Erythroblast (primary cell): ENCODE measurements around the gene TSR3.

ENCODE experiments used
- DNase-seq, 2 experiments: peaks; one replicate each; lab custom pipeline; 2025; lab: John Stamatoyannopoulos, UW
- GATA1 ChIP-seq: IDR thresholded peaks from 2 replicates; pipeline ENCODE4 v1.6.1; 2011; ENCODE audit warnings: low read depth, mild to moderate bottlenecking, control low read depth, low read length, moderate library complexity
- POLR2A ChIP-seq: IDR thresholded peaks from 2 replicates; pipeline ENCODE4 v1.6.1; 2011; ENCODE audit warnings: mild to moderate bottlenecking, low read length

The TSR3 gene

DNA sequence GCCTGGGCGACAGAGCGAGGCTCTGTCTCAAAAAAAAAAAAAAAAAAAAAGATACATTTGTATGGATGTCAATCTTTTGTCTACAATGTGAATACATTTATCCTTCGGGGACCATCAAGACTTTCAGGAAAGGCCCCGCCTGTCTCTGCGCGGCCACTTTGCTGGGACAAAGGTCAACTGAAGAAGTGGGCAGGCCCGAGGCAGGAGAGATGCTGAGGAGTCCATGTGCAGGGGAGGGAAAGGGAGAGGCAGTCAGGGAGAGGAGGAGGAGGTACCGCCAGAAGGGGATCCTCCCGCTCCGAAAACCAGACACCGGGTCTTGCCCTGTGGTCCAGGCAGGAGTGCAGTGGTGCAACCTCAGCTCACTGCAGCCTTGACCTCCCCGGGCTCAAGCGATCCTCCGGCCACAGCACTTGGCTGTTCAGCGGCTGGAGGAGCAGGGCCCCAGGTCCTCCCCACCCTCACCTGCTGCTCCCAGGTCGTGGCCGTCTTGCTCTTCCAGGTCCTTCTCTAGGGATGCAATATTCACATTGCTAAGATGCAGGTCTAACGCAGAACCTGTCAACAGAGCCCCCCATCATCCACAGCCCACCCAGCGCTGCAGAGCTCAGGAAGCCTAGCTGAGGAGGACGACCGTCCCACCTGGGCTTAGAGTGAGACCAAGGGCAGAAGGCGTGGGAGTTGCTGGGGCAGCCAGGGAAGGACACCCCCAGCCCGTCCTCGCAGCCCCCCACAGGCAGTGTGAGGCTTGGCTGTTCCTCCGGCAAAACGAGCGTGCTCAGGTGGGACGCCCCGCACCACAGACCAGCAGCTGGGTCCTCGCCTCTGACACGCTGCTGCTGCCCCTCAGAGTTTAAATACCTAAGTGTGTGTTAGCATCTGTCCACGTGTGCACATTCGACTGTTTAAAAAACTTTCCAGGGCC is 19.6 kb upstream of the TSR3 start:
- DNase-seq: no peak
- TF ChIP-seq POLR2A (no peak), GATA1 (no peak)

DNA sequence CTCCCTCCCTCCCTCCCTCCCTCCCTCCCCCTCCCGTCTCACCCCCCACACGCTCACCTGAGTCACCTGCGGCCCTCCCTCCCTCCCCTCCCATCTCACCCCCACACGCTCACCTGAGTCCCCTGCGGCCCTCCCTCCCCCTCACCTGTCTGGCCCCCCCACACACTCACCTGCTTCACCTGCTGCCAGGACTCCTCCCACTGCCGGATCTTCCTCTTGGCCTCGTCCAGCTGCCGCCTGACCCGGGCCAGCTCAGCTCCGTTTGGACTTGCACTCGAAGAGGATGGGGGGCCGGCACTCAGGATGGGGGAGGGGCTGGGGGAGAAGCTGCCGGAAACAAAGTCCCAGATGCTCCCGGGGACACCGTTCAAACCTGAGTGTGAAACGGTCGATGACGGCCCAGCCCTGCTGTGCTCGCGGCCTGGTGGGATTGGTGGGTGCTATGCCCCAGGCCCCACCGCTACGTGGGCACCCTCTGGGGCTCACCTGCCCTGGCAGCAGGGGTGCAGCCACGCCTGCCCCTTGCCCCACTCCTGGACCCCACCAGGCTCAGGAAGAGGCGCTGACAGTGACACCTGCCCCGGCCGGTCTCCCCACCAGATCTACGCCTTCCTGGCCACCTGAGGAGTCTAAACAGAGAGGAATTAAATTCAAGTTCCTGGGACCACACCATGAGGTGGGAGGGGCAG is 16.0 kb upstream of the TSR3 start:
- DNase-seq: no peak
- TF ChIP-seq GATA1 (no peak), POLR2A (no peak)

DNA sequence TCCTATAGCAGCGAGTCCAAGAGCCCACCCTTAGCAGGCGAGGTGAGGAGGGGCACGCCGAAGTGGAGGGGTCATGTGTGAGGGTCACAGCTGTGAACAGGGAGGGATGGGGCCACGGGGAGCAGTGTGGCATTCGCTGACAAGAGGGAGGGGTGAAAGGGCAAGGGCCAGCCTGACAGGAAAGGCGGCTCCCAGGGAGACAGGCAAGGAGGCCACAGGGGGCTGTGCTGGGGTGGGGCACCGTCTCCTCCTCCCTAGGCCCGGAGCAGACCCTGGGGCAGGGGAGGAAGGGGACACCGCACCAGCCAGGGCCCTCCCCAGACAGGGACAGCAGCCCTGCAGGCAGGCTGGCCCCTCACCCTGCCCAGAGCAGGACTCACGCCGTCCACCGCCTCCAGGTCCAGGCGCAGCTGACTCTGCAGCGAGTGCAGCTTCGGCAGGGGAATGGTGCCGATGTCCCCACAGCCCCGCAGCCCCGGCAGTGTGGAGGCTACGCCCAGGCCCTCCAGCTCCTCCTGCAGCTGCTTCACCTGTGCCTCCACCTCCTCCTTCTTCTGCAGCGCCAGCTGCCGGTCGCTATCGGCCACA is 15.1 kb upstream of the TSR3 start:
- DNase-seq: no peak
- TF ChIP-seq POLR2A (no peak), GATA1 (no peak)

DNA sequence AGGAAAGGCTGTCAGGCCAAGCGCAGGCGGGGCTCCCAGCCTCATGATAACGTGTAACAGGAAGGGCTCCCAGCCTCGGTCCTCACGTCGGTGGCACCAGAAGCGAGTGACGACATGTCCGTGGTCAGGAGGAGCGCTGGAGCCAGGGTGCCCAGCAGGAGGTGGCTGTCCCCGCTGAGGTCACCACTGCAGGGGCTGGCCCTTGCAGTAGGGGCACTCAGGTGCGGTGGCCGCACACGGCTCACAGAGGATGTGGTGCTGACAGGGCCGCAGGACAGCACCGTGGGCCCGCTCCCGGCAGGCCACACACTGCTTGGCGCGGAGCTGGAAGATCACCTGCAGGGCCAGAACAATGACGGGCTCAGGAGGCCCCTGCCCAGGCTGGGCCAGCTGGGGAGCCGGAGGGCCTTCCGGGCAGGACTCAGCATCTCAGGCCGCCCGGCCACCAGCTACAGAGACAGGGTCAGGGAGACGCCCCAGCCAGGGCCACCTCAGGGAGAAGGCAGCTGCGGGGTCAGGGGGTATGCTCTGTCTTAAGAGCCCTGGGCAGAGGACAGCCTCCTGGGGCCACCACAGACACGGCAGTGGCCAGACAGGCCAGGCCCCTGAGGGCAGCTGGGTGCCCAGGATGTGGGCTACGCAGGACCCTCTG is 14.5 kb upstream of the TSR3 start:
- DNase-seq: no peak
- TF ChIP-seq GATA1: no peak
- TF ChIP-seq POLR2A: no peak

DNA sequence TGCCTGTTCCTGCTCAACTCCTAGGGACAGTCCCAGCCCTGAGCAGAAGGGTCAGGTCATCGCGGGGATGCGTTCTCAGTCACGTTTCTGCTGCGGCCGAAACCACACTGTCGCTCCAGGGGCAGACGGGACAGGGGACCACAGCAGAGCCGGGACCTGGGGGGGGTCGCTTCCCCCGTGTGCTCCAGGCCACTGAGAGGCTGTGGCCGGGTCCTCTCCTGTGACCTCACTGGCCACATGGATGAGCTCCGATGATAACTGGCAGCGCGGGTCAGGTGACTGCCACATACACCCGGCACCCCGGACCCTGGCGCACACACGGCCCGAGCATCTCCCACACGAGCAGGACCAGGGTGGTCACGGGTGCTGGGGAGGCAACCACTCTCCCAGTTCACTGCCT is 12.8 kb upstream of the TSR3 start:
- no peak for DNase-seq
- TF ChIP-seq POLR2A (no peak), GATA1 (no peak)

DNA sequence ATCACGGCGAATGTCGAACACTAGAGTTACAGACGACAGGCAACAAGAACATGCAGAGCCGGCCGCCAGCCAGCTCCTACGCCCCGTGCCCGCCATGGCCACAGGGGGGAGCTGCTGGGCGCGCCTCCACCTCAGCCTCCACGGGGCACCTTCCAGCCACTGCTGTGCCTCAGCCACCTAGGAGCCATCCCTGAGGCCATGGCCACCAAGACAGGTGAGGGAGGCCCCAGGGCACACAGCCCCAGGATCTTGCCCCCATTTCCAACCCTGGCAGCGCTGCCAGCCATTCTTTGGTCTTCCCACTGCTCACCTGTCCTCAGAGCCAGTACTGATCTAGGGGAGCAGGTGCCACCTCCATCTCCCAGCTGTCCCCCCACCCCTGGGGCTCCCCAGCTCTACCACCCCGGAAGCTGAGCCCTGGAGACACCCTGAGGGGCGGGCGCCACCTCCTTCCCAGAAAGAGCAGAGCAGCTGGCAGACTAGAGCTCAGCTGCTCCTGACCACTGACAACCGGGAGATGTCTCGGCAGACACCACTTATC is 11.9 kb upstream of the TSR3 start:
- TF ChIP-seq POLR2A (no peak), GATA1 (no peak)
- DNase-seq: peak; percentile 72 to 85

DNA sequence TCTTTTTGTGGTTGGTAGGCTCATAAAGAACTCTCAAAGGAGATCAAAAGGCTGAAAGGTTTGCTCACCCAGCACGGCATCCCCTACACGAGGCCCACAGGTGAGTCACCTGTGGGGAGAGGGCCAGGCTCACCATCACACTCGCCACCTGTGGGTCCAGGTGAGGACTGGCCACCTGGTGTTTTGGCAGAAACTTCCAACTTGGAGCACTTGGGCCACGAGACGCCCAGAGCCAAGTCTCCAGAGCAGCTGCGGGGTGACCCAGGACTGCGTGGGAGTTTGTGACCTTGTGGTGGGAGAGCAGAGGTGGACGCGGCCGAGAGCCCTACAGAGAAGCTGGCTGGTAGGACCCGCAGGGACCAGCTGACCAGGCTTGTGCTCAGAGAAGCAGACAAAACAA is 11.1 kb upstream of the TSR3 start:
- no peak for DNase-seq
- TF ChIP-seq POLR2A: no peak
- TF ChIP-seq GATA1: no peak

DNA sequence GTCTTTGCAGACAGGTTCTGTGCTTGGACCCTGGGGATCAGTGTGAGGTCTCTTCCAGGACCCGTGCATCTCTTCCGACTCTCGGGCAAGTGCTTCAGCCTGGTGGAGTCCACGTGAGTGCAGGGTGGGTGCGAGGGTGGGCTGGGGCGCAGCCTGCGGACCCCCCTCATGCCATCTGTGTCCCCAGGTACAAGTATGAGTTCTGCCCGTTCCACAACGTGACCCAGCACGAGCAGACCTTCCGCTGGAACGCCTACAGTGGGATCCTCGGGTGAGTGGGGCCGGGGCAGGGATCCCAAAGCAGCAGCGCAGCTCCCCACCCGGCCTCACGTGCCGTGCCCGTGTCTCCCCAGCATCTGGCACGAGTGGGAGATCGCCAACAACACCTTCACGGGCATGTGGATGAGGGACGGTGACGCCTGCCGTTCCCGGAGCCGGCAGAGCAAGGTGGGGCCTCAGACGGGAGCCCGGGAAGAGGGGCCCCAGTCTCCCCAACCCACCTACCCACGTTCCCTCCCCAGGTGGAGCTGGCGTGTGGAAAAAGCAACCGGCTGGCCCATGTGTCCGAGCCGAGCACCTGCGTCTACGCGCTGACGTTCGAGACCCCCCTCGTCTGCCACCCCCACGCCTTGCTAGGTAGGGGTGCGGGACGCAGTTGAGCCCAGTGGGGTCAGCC is 10.1 kb upstream of the TSR3 start:
- no peak for TF ChIP-seq POLR2A
- no peak for TF ChIP-seq GATA1
- DNase-seq: no peak

DNA sequence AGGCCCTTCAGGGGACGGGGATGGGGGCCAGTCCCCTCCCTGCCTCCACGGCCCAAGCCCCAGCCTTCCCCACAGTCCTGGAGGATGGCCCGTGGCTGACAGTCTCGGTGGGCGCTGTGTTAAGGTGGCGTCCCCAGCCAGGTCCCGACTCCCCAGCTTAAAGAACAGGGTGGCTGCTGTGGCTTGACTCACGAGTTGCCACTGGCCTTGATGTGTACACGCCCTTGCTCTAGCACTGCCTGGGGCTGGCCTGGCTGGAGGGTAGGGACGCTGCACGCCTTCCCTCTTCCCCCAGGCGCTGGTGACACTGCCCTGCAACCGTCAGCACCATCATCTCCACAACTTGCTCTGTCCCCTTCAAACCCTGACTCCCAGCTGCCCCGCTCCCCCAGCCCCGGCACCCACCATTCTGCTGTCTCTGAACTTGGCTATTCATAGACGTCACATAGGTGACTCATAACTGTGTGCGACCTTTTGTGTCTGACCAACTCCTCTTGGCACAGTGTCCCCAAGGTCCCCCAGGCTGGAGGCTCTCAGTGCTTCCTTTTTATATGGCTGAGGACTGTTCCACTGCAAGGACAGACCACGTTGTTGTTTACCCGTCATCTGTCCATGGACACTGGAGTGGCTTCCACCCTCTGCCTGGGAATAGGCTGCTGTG is 6.4 kb upstream of the TSR3 start:
- no peak for TF ChIP-seq GATA1
- TF ChIP-seq POLR2A: no peak
- no peak for DNase-seq

DNA sequence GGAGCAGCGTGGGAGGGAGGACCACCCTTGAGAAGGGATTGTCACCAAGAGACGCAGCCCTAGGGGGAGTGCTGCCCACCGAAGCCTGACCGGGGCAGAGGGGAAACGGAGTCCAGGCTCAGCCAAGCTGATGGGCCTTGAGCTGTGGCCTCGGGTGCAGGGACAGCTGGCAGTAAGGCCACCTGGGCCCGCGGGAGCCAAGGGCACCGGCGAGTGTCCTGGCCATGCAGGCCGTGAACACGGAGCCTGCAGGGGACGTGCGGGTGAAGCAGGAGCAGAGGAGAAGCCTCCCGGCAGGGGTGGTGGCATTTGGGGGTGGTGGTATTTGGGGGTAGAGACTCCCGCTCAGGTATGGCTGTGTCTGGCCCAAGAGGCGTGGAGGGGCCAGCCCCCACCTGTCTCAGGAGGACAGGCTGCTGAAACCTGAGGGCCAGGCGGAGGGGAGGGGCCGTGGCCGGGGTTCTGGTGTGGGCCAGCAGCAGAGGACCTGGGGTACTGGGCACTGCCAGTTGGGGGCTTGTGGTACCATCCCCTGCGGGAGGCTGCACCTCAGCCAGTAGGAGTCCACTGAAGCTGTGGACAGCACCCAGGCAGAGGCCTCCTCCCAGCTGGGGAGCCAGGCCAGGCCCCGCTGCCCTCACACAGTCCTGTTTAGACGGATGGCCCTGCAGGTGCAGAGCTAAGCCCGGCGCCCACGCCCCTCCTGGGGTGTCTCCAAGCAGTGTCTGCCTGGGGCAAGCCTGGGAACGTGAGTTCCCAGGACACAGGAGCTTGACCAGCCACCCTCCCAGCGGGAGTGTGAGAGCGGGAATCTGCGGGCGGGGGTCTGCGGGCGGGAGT is 4.6 kb upstream of the TSR3 start:
- DNase-seq: no peak

DNA sequence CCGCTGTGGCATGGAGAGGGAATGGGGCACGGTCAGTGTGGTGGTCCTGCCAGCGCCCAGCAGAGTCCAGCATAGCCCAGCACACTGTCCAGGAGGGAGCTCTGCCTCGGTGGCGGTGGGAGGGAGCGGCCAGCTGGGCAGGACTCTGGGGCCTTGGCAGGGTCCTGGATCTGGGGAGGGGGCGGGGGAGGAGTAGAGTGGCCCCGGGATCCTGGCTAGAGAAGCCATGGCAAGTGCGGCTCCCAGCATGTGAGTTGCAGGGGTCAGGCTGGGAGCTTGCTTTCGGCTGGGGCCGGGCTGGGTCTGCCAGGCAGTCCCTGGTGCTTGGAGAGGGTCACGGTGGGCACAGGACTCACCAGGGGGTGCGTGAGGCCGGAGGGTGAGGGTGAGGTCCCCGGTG is 3.9 kb upstream of the TSR3 start:
- TF ChIP-seq POLR2A (no peak), GATA1 (no peak)
- no peak for DNase-seq

More for the DNA sequence above, 4.6 kb upstream of the TSR3 start:
- TF ChIP-seq POLR2A: no peak
- no peak for TF ChIP-seq GATA1

DNA sequence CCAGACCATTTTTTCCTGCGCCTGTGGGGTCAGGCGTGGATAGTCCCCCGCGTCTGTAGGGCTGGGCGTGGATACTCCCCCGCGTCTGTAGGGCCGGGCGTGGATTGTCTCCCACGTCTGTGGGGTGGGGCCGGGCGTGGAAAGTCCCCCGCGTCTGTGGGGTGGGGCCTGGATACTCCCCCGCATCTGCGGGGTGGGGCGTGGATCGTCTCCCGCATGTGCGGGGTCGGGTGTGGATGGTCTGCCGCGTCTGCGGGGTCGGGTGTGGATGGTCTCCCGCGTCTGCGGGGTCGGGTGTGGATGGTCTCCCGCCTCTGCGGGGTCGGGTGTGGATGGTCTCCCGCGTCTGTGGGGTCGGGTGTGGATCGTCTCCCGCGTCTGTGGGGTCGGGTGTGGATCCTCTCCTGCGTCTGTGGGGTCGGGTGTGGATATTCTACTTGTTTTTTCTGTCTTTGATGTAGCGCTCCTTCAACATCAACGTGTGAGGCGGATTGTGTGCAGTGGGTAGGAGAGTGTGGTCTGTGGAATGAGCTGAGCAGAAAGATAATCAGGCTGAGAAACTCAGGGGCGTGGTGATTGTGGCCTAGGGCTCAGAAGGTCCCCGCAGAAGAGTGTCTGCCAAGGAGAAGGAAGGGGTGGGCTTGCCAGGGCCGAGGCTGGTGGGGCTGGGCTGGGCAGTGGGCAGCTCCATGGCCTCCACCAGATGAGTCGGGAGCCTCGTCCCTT is 3.3 kb upstream of the TSR3 start:
- DNase-seq: no peak
- TF ChIP-seq POLR2A (no peak), GATA1 (no peak)
